CD4-positive, alpha-beta T cell treated with Interleukin-17A for 4 hours (primary cell): ENCODE data around the gene ADIG.

Experiments used
- DNase-seq: peaks from one replicate; pipeline ENCODE4 v3.0.0-alpha.2; 2020; ENCODE audit warnings: mixed read lengths

The ADIG gene

DNA sequence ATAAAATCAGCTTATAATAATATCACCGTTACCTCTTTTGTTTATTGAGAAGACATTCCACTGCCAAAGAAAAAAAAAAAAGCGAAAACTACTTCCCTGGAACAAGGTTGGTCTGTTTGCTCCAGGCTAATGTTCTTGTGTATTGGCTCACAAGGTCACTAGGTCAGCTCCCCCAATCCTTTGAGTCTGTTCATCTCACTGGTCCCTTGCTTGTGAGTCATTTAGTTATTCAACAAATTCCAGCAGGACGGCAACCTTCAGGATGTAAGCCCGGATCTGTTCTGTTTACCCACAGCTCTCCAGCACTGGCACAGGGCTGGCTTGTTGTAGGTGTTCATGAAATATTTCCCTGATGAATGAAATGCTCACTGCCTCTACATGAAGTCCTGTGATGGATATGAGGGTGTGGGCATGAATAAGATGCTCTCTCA, 23.9 kb downstream of the ADIG start:
- DNase-seq, result no peak

DNA sequence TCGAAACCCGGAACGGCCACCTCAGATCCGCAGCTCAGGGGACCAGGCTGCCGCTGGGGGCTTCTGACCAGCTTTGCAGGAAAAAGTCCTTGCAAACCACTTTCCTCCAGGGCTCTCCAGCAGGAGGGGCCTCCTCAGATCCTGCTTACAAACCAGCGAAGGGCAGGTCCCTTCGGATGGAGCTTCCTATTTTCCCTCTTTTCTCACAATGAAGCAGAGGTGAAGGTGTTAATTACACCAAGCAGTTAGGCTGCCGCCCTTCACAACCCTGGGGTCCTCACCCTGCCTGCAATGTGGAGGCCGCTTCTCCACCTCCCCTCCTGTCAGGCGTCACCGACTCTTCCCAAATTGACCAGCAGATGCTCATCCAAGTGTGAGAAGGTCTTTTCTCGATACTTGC, 26.4 kb downstream of the ADIG start:
- DNase-seq, result no peak

DNA sequence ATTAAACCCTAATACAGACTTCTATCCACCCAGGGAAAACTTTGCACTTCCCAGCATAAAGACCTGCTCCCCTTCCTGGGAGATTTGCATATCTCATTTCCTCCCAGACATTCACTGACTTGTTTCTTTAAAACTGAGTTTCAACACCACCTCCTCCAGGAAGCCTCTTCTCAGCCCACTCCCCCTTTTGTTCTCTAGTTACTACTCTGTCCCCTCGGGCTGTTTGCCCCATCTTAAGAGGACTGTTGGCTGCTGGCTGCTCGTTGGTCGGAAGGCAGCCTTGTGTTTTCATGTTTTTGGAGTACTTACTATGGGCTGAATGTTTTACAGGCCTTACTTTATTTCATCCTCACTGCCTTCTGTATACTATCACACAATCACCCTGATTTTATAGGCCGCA, 27.2 kb downstream of the ADIG start:
- DNase-seq, result no peak

DNA sequence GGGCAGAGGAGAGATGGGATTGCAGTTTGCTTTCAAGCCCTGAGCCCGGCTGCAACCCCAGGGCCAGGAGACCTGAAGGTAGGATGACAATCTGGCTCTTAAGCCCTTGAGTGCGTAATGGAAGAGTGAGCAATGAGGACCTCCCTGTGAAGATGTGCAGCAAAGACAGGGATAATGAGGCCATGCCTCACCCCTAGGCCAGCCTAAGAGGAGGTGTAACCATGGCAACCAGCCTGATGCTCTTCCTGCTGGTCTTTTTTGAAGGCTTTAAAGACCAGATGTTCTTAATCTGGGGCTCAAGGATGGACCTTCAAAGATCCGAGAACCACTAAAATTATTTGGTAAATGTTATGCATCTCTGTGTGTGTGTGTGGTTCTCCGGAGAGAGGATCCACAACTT, 28.8 kb downstream of the ADIG start:
- DNase-seq, result no peak

DNA sequence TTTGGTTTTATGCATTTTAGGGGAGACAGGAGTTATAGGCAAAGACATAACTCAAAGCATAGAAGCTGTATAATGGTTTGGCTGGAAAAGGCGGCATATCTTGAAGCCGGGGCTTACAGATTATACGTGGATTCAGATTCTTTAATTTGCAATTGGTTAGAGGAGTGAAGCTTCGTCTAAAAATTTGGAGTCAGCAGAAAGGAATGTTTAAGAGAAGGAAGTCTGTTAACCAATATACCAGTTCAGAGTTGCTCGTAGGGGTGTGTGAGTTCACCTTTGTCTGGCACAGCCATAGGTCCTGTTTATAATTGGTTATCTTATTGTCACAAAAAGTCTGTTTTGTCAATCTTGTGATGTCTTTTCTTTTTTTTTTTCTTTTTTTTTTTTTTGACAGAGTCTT, 29.5 kb downstream of the ADIG start:
- no peak for DNase-seq

DNA sequence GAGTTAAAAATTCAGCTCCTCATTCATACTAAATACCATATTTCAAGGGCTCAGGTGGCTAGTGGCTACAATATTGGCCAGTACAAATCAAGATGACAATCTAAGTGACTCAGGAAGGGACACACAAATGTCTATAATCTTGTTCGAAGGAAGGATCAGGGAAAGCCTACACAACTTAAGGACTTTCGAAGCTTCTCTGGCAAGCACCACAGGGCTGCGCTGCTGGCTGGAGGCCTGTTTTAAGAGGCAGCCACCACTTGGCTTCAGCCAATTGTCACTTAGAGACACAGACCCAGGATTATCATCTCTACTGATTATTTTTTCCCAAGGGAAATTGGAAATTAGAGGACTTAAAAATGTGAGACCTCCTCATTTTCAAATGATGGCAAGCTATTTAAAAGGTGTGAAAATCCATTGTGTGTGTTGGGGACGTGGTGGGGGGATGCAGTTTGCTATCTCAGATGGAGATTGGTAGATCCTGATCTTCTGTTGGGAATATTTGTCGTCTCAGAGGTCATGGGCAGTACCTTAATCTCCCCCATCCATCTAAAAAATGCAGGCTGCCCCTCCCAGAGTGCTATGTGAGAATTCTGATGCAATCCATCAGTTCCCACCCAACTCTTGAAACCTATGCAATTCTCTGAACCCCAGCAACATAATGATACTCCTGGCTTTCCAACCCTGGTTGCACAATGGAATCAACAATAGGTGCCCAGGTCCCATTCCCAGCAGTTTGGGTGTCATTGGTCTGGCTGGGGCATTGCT, 31.9 kb downstream of the ADIG start:
- no peak for DNase-seq

DNA sequence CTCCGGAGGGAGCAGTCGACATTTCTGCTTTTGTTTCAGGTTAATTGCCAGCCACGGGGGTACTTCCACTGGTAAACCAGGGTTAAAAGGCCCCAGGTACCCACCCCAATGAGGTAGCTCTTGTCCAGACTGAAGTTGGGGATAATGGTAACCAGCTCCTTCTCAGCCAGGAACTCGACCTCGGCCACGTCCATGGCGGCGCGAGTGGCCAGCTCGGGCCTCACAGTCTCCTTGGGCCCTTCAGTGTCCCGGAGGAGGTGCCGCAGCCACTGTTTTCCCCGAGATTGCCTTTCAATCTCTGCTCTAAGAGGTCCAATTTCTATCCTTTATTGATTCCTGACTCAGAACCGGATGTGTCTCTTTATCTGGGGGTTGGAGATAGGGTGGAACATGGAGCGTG, 34.3 kb downstream of the ADIG start:
- no peak for DNase-seq

DNA sequence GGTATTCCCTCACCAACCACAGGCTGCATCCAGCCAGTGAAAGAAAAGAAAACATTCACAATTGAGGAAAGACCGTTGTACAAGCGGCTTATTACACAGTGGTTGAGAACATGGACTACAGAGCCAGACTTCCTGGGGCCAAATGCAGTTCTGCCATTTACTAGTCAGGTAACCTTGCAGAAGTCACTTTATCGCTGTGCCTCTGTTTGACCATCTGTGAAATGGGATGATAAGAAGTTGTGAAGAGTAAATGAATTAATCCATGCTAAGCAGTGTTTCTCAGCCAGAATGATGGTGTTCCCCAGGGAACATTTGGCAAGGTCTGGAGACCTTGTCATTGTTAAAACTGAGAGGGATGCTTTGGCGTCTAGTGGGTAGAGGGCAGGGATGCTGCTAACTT, 35.5 kb downstream of the ADIG start:
- DNase-seq, result no peak

DNA sequence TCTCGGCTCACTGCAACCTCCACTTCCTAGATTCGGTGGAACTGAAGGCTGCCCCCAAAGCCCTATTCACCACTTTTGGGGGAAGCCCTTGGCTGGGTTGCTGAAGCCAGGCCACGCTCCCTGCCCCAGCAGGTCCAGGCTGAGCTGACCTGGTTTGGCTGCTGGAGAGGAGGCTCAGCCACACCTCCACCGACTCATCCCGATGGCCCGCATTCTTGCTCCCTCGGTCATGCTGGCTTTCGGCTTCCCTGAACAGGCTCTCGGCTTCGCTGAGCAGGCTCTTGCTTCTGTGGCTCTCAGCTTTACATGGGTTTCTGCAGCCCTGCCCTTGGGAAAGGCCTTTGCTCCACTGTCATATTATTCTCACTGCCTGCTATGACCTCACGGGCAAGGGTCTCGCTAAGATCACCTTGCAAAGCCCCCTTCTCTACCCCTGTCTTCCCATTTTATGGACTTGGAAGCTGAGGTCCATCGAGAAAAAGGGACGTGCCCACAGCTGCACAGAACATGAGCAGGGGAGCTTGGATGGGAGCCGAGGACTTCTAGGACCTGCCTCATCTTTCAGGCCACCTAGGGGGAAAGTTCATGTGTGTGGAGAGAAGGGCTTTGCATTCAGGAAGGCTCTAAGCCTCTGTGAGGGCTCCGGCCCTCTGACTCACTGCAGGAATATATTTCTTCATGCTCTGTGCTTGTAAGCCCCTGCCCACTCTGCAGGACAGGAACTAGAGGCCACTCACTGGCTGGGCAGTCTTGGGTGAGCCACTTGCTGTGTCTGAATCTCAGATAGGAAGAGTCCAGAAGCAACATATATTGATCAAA, 36.2 kb downstream of the ADIG start:
- no peak for DNase-seq

DNA sequence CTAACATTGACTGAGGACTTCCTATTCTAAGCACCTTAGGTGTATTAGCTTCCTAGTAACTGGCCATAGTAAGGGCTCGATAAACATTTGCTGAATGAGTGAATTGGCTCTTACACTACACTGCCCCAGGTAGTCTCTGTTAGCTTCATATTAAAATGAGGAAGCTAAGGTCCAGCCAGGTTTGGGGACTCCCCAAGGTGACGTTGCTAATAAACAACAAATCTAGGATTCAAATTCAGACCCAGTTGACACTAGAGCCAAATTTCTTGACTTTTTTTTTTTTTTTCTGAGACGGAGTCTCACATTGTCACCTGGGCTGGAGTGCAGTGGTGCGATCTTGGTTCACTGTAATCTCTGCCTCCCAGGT, 36.8 kb downstream of the ADIG start:
- no peak for DNase-seq

DNA sequence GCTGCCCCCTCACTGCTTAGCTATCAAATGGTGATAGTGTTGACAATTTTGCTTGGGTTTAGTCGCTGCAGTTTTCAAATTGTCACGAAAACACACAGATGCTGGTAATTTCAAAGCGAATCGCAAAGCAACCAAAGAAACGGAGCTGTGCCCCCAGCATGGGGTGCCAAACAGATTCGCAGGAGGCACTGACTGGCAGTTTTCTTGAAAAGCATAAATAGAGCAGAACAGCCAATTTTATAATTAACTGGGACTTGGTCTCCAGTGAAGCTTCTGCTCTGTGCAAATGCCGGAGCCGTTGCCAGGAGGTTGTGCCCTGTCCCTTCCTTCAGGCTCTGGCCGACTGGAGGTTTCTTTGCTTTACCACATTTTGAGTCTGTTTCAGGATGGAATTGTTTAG, 39.4 kb downstream of the ADIG start:
- DNase-seq, result no peak

DNA sequence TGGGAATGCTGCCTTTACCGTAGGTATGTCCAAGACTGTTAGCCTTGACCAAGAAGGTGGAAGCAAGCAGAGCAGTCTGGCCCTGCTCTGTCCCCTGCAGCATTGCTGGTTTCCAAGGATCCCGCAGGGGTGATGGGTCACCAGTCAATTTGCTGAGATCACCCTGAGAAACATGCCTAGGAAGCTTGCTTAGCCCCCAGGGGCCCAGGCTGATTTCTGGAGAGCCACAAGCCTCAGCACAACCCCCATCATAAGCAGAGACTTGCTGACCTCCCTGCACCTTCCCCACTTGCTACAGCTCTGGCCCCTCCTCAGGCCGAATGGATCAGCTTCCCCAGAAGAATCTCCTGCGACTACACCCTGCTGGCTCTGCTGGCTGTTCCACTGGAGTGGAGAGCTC, 42.1 kb downstream of the ADIG start:
- no peak for DNase-seq

DNA sequence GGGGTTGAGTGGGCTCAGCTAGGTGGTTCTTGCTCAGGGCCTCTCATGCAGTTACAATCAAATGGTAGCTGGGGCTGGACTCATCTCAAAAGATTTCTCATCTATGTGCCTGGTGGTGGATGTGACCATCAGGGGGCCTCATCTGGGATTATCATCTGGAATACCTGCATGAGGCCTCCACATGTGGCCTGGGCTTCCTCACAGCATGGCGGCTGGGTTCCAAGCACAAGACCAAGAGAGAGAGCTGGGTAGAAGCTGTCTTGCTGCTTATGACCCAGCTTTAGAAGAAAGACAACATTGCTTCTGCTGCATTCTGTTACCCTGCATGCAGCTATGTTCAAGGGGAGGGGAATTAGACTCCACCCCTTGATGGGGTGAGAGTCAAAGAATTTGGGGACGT, 43.1 kb downstream of the ADIG start:
- DNase-seq, result no peak

DNA sequence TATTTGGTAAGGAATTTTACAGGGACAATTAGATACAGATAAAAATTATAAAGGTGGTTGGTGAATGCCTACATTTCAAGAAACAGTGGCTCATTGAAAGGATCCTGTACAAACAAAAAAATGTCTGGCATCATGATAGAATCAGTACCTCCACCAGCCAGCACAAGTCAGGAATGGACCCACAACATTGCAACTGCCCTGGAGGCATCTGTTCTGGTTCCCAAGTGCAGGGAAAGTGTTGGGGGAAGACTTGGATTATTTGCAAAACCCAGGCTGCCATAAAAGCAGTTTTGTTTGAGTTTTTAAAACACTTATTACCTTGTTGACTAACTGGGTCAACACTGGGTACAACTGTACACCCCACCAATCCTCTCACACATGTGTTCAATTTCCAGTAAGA, 44.9 kb downstream of the ADIG start:
- no peak for DNase-seq

DNA sequence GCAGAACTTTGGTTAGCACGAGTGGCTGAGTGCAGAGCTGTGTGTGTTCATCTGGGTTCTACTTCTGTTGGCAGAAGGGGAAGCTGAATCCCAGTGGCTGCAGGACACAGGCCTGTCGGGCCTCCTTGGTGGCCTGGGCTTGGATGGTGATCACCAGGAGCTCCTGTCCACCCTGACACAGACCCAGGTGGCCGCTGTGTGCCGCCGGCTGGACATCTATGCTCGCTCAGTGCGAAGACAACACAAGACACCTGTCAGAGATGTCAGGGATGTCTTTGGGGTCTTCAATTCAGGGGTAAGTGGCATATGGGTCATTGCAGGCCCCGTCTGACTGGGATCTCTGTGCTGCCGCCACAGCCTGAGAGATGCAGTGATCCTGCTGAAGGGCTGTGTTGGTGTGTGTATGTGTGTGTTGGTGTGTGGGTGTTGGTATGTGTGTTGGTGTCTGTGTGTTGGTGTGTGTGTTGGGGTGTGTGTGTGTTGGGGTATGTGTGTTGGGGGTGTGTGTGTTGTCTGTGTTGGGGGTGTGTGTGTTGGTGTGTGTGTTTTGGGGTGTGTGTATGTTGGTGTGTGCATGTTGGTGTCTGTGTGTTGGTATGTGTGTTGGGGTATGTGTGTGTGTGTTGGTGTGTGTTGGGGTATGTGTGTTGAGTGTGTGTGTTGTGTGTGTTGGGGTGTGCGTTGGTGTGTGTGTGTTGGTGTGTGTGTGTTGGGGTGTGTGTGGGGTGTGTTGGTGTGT, 46.1 kb downstream of the ADIG start:
- DNase-seq, result no peak

DNA sequence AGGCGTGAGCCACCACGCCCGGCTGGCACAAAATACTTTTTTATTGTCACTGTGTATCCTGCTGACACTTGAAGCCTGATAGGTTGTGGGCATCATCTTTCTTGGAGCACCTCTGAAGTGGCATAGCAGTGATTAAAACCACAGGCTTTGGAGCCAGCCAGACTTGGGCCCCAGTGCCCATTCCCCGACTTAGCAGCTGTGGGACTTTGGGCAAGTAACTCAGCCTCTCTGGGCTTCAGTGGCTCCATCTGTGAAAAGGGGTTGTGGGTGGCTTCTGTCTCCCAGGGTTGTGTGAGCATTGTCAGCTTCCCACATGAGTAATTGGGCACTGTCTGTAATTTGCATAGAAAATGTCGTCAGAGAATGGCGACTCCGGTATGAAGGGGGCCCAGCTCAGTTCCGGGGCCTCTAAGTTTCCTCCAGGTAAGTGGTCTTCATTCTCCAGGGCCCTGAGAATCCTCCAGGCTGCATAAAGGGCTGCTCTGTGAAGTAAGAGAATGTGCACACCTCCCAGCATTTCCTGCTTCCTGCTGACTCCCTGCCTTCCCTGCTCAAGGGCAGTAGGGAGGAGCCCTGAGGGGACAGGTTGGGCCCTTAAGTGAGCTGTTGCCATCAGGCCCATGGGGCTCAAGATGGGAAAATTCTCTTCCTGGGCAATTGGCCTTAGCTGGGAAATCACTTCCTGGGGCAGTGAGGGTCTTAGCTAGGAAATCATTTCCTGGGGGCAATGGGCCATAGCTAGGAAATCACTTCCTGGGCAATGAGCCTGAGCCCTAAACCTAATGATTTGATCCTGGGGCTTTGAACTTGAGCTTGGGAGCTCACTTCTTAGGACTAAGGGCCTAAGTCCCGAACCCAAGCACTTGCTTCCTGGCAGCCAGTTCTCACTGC, 47.8 kb downstream of the ADIG start:
- DNase-seq, result no peak

DNA sequence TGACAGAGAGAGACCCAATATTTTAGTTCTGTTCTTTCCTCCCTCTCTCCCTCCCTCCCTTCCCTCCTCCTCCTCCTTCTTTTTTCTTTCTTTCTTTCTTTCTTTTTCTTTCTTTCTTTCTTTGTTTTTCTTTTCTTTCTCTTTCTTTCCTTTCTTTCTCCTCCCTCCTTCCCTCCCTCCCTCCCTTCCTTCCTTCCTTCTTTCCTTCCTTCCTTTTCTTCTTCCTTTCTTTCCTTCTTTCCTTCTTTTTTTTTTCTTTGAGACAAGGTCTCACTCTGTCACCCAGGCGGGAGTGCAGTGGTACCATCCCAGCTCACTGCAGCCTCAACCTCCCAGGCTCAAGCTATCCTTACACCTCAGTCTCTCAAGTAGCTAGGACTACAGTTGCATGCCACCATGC, 49.0 kb downstream of the ADIG start:
- no peak for DNase-seq

DNA sequence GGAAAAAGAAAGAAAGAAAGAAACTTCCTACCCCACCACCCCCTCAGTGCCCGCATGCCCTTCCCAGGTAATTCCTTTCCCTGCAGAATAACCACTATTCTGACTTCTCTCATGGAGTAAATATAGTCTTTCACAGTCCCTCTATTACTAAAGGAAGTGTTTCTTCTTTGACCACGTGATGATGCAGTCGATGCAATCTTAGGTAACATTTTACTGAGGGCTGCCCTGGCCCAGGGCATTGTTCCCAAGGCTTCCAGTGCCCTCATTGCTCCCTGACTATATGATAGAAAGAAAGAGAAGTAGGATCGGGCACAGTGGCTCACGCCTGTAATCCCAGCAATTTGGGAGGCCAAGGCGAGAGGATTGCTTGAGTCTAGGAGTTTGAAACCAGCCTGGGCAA, 49.7 kb downstream of the ADIG start:
- DNase-seq, result no peak

DNA sequence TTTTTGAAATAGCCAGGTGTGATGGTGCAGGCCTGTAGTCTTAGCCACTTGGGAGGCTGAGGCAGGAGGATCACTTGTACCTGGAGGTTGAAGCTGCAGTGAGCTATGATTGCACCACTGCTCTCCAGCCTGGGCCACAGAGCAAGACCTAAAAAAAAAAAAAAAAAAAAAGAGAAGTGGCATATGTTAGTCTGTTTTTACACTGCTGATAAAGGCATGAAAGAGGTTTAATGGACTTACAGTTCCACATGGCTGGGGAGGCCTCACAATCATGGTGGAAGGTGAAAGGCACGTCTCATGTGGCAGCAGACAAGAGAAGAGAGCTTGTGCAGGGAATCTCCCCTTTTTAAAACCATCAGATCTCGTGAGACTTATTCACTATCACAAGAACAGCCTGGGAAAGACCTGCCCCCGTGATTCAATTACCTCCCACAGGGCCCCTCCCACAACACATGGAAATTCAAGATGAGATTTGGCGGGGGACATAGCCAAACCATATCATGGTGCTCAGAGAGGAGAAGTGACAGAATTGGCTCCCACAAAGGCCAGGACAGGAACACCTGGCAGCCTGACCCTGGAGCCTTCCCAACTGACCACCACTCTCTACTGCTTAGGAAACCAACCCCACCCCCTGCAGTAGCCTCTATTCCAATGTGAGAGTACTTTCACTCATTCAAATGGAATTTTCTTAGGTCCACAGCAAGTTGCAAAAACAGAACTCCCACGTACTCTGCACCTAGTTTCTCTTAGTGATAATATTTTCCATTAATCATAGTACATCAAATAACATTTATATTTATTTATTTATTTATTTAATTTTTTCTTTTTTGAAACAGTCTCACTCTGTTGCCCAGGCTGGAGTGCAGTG, 50.4 kb downstream of the ADIG start:
- no peak for DNase-seq

DNA sequence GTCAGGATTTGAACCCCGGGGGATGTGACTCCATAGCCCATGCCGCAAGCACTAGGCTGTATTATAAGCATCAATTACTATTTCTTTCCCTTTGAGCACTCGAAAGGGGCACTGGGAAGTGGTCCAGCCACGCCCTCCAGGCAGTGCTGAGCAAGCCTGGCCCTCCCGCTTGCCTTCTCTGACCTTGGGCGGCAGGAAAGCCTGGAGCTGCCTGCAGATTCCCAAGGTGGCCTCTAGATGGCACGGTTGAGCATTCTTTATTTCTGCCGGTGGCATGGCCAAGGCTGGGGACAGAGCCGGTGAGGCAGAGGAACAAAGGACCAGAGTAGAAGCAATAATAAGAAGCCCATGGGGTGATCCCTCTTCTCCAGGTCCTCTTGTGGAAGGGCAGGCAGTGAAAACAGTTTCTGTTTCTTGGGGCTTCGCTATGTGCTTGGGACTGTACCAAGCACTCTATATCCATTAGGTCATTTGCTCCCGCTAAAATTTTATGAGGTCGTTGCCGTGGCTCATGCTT, 52.6 kb downstream of the ADIG start:
- DNase-seq, result peak; percentile 67

DNA sequence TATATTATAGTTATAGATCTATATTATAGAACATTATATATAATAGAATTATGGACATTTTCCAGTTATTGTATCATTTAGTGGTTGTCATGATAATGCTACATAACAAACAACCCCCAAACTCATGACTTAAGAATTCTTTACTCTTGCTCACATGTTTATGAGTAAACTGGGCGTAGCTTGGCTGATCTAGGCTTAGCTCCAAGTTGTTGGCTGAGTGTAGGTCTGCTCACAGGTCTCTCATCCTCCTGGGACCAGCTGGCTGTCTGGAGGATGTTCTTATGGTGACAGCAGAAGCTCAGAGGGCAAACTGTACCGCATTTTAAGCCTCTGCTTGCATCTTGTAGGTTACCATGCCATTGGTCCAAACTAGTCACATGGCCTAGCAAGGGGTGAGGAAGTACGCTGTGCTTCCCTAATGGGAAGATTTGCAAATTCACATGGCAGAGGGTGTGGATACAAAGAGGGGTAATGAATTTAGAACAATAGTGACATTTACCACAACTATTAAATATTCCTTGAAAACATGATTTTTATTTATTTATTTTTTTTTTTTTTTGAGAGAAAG, 54.8 kb downstream of the ADIG start:
- no peak for DNase-seq
